Measurements from ENCODE around the gene CGB7. TPM values are rescaled to one million over a fixed set of nuclear protein-coding genes. Genes with fewer than 3 reads are reported as not detected.
A peak's percentile ranks its signal among the peaks of the same experiment; 100 is the strongest.
"Not testable (repeated sequence)": the region's sequence is repeated elsewhere in the genome, so short reads cannot be mapped to it uniquely, and the experiment has no call there.

Gene CGB7
- total RNA-seq, 1 donor from 2014 or later = not detected

DNA sequence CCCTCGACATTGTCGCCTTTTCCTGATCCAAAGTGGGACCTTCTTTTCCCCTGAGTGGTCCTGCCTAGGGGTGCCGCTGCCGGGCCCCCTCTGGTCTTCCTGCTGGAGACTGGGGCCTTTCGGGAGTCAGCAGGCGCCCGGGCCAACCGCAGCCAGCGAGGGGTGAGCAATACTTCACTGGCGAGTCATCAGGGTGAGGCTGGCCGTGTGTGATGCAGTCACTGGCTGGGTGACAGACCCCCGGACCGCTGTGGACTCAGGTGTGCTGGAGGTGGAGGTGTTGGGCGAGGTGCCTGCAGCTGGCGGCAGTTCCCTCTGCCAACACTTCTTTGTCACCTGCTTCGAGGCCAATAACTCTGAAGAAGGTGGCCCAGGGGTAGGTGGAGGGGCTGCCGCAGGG, 15.4 kb downstream of the CGB7 start:
- no peak for DNase-seq (ENCODE audit: low read depth in 2 of 2)

DNA sequence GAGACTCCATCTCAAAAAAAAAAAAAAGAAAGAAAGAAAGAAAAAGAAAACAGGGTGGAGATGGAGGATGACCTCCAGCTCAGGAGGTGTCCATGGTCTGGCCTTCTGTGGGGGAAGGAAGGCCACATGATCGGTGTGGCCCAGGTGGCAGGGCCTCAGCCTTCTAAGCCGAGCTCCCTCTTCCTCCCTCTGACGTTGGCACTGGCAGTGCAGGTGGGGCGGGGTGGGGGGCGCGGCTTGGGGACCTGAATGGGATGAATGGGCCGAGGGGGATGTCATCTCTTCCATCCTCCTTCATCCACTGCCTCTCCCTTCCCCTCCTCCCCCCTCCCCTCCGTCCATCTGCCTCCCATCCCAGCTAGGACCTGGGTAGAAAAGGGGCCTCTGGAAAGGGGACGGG, 17.8 kb downstream of the CGB7 start:
- DNase-seq (ENCODE audit: low read depth in 2 of 2) = not testable (repeated sequence)

DNA sequence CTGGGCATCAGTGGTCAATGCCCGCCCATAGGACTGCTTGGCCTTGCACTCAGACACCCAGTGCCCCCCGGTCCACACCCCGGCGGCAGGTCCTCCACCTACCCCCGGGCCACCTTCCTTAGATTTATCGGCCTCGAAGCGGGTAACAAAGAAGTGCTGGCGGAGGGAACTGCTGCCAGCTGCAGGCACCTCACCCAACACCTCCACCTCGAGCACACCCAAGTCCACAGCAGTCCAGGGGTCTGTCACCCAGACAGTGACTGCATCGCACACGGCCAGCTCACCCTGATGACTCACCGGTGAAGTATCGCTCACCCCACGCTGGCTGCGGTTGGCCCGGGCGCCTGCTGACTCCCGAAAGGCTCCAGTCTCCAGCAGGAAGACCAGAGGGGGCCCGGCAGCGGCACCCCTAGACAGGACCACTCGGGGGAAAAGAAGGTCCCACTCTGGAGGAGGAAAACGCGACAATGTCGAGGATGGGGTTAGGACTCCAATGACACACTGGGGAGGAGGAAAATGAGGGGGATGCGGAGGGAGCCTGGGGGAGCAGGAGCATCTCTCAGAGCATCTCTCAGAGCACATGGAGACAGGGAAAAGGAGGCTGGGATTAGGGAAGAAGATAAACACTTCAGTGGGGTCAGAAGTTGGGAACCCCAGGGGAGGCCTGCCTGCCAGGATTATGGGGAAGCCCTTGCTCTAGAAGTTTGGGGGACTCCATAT, 18.8 kb downstream of the CGB7 start:
- DNase-seq (ENCODE audit: low read depth in 2 of 2) = peak in 1 of 2 donors; percentile 53

DNA sequence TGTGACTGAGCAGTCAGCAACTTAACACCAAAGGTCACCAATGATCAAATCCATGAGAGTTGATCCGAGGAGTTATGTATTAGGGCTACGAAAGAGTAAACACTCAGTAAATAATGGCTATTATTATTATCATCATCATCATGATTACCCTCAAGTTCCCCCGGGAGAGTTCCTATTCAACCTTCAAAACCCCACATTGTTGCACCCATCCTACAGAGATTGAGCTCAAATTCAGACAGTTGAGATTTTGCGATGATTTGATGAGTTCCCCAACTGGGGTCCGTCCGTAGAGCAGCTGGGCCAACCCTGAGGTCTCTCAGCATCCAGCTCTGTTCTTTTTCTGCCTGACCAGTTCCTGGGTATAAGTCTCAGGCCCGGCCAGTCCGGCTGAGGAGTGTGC, 19.4 kb downstream of the CGB7 start:
- DNase-seq (ENCODE audit: low read depth in 2 of 2) = not testable (repeated sequence)

DNA sequence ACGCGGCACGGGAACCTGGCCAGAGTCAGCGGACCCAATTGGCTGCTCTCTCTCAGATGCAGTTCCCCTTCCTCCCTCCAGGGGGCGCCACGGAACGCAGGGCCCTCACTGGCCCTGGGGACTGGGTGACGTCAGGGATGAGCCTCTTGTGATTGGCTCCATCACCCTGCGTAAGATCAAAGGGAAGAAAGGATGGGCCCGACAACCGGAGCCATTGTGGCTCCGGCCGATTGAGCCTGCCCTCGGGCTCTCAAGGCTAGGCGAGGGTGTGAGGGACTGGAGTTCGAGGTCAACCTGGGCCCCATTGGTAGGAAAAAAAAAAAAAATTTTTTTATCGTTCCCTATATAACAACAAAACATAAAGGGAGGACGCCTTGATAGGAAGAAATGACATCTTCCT, 20.7 kb downstream of the CGB7 start, which contains the start of gene CGB1:
TSS of gene CGB1 (minus strand) at position 81 of the 400 bp plus-strand sequence. CDS start 184 bp downstream, outside the sequence.
- not testable (repeated sequence) for DNase-seq (ENCODE audit: low read depth in 2 of 2)

DNA sequence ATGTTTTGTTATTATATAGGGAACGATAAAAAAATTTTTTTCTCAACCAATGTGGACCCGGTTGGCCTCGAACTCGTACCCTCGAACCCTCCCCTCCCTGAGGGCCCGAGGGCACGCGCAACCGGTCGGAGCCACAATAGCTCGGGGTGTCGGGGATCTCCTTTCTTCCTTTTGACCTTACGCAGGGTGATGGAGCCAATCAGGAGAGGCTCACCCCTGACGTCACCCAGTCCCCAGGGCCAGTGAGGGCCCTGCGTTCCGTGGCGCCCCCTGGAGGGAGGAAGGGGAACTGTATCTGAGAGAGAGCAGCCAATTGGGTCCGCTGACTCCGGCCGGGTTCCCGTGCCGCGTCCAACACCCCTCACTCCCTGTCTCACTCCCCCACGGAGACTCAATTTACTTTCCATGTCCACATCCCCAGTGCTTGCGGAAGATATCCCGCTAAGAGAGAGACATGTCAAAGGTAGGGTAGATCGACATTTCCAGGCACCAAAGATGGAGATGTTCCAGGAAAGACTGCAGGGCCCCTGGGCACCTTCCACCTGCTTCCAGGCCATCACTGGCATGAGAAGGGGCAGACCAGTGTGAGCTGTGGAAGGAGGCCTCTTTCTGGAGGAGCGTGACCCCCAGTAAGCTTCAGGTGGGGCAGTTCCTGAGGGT, 25.8 kb downstream of the CGB7 start, which contains the start of gene CGB2:
TSS of gene CGB2 (plus strand) at position 249 of the 660 bp plus-strand sequence. CDS start at position 455, 206 bp downstream.
- DNase-seq (ENCODE audit: low read depth in 2 of 2) = peak in 1 of 2 donors; percentile 19

DNA sequence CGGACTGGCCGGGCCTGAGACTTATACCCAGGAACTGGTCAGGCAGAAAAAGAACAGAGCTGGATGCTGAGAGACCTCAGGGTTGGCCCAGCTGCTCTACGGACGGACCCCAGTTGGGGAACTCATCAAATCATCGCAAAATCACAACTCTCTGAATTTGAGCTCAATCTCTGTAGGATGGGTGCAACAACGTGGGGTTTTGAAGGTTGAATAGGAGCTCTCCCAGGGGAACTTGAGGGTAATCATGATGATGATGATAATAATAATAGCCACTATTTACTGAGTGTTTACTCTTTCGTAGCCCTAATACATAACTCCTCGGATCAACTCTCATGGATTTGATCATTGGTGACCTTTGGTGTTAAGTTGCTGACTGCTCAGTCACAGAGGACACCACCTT, 27.2 kb downstream of the CGB7 start:
- not testable (repeated sequence) for DNase-seq (ENCODE audit: low read depth in 2 of 2)

DNA sequence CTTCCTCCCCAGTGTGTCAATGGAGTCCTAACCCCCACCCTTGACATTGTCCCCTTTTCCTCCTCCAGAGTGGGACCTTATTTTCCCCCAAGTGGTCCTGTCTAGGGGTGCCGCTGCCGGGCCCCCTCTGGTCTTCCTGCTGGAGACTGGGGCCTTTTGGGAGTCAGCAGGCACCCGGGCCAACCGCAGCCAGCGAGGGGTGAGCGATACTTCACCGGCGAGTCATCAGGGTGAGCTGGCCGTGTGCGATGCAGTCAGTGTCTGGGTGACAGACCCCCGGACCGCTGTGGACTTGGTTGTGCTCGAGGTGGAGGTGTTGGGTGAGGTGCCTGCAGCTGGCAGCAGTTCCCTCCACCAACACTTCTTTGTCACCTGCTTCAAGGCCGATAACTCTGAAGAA, 27.8 kb downstream of the CGB7 start:
- DNase-seq (ENCODE audit: low read depth in 2 of 2) = not testable (repeated sequence)

DNA sequence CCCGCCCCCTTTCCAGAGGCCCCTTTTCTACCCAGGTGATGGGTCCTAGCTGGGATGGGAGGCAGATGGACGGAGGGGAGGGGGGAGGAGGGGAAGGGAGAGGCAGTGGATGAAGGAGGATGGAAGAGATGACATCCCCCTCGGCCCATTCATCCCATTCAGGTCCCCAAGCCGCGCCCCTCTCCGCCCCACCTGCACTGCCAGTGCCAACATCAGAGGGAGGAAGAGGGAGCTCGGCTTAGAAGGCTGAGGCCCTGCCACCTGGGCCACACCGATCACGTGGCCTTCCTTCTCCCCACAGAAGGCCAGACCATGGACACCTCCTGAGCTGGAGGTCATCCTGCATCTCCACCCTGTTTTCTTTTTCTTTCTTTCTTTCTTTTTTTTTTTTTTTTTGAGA, 28.9 kb downstream of the CGB7 start:
- DNase-seq (ENCODE audit: low read depth in 2 of 2) = not testable (repeated sequence)

DNA sequence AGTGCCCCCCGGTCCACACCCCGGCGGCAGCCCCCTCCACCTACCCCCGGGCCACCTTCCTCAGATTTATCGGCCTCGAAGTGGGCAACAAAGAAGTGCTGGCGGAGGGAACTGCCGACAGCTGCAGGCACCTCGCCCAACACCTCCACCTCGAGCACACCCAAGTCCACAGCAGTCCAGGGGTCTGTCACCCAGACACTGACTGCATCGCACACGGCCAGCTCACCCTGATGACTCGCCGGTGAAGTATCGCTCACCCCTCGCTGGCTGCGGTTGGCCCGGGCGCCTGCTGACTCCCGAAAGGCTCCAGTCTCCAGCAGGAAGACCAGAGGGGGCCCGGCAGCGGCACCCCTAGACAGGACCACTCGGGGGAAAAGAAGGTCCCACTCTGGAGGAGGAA, 31.9 kb downstream of the CGB7 start:
- DNase-seq (ENCODE audit: low read depth in 2 of 2) = not testable (repeated sequence)

DNA sequence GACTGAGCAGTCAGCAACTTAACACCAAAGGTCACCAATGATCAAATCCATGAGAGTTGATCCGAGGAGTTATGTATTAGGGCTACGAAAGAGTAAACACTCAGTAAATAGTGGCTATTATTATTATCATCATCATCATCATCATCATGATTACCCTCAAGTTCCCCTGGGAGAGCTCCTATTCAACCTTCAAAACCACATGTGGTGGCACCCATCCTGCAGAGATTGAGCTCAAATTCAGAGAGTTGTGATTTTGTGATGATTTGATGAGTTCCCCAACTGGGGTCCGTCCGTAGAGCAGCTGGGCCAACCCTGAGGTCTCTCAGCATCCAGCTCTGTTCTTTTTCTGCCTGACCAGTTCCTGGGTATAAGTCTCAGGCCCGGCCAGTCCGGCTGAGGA, 32.5 kb downstream of the CGB7 start:
- not testable (repeated sequence) for DNase-seq (ENCODE audit: low read depth in 2 of 2)

DNA sequence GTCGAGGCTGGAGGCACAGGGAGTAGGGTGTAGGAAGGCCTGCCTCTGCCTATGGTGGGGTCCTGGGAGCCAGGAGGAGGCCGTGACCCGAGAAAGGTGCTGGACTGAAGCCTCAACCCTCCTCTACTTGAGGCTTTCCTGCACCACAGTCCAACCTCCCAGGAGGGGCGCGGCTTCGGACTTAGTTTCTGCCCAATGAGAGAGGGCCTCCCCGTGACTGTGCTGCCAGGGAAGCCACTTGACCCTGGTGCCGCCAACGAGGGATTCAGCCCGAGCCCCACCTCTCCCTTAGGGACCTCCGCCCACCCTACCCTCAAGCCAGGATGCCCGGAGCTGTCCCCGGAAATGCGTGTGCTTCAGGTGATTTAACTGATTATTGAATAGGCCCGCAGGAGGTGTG, 33.3 kb downstream of the CGB7 start, which contains the start of gene CGB3:
TSS of gene CGB3 (minus strand) at position 101 of the 400 bp plus-strand sequence. CDS start 362 bp downstream, outside the sequence.
- DNase-seq (ENCODE audit: low read depth in 2 of 2) = not testable (repeated sequence)

DNA sequence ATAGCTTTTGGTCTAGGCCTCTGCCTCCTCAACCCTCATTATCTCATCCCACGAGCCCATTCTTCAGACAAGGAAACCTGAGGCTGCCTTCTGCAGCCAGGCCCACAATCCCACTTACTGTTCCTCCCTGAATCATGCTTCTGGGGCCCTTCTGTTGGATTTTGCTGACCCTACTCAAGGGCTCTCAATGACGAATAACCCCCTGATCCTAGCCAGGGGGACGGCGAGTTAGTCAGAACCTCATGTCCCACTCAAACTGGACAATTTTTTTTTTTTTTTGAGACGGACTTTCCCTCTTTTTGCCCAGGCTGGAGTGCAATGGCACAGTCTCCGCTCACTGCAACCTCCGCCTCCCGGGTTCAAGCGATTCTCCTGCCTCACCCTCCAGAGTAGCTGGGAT, 35.4 kb downstream of the CGB7 start:
- no peak for DNase-seq (ENCODE audit: low read depth in 2 of 2)

DNA sequence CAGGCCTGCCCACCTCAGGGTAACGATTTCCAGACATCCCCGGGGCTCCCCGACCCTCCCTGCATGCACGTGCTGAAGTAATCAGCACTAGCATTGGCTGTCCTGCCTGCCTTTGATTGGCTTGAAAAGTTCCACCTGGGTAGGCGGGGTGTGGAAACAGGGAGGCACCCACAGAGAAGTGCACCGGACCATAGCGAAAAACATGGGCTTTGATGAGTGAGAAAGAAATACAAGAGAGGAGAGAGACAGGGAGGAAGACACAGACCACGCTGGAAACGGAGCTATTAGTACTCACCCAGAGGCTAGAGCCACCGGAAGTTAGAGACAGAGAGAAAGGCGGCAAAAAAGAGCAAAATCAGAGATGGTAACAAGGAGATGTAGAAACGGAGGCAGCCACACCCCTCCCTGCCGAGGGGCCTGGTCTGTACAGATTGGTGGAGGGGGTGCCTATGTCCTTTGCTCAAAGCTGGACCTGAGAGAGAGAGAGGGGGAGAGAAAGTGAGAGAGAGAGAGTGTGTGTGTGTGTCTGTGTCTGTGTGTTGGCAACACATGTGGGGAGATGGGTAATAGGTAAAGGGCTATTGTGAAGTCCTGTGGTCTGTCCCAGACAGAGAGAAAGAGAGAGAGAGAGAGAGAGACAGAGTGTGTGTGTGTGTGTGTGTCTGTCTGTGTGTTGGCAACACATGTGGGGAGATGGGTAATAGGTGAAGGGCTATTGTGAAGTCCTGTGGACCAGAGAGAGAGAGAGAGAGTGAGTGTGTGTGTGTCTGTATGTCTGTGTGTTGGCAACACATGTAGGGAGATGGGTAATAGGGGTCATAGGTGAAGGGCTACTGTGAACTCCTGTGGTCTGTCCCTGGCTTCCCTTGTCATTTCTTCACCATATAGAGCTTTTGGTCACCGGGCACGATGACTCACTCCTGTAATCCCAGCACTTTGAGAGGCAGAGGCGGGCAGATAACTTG, 36.3 kb downstream of the CGB7 start:
- no peak for DNase-seq (ENCODE audit: low read depth in 2 of 2)

DNA sequence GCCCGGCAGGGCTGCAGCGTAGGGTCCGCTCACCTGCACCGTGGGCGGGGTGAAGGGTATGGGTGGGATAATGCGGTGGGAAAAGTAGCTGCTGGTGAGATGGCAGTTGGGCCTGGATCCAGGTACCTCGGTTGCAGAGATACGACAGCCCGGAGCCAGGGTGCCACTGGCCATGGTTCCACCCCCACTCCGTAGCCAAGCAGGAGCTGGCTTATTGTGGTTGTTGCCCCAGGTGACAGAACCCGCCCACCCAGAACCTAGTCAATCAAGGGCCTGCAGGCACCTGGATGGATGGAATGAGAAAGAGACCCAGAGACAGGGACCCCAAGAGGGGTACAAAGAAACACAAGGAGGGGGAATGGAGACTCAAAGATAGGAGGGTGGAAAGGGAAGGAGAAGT, 37.2 kb downstream of the CGB7 start:
- no peak for DNase-seq (ENCODE audit: low read depth in 2 of 2)

DNA sequence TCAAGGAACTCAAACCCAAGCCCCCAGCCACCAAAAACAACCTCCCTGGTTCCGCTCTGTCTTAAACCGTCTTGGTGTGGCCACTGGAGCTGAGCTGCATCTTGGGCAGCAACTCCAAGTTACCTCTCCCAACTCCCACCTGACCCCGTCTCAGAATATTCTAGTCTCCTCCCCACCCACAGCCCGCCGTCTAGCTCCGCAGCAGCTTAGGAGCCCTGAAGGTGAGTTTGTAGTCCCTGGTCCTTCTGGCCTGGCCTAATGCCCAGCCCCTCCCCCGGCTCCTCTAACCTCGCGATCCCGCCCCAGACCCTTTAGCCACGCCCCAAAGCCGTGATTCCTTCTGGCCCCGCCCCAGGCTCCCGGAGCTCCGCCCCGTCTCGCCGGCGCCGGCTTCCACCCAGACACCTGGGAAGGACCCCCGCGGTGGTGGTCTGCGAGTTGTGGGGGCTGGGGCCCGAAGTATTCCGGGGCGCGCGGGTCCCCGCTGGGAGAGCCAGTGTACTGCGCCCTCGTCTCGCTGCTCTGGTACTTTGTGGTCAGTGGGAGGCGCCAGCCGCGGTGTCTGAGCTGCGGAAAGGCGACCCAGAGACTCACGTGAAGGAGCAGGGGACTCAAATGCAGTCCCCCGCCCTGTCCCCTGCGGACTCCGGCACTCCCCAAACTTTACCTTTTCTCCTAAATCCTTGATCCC, 38.2 kb downstream of the CGB7 start:
- DNase-seq (ENCODE audit: low read depth in 2 of 2) = peak; percentile 54 to 64

DNA sequence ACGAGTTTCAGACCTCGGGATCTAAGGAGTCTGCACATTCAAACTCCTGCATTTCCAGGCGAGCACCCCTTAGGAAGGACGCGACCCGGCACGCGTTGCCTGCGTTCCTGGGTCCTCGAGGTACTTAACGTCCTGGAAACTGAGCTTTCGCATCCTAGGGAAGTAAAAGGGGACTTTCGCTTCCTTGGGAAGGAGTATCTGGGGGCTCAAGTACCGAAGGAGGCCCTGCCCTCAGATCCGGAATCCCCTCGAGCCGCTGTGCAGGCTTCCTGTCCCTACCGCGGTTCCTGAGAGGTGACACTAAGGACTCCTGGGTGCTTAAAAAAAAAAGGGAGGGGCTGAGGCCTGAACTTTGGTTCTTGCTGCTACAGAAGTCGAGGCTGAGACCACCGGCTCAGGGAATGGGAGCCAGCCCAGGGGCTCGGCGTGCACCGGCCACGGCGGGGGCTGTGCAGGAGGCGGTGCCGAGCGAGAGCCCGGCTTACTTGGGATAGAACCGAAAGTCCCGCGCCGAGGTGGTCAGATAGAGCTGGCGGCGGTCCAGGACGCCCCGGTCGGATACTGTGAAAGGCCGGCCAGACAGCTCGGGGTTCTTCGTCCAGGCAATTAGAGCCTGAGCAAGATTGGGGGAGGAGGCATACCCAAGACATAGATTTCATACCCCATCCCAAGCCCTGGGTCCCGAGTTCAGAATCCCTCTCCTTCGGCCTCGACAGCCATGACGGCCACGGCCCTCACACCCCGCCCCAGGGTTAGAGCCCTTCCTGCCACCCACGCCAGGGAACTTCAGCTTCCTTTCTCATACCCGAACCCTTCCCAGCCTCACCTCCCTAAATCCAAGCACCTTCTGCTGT, 38.9 kb downstream of the CGB7 start:
- DNase-seq (ENCODE audit: low read depth in 2 of 2) = not testable (repeated sequence)

DNA sequence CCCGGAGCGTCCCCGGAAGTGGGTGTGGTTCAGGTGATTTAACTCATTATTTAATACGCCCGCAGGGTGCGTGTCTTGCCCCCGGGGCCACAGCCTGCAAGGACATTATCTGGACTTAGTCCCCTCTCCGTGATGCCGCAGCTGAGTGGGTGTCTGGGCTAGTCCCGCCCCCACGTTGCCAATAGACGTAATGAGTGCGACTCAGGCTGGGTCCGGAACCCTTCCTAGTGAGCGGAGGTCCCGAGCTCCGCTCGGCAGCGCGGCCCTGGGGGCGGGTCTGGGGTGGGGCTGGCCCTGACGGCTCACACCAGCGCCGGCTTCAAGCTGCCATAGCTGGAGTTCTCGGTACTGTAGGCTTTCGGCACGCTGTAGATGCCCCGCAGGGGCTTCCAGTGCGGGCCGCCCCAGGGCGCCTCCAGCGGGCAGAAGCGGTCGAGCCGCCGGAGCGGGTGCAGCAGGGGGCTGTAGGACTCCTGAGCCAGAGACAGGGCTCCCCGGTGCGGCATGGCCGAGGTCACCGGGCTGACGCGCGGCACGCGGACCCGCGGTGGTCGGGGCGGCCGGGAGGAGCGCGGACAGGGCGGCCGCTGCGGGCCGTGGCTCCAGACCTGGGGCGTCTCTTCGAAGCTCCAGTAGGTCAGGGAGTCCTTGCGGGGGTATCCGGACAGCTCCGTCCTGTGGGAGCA, 39.7 kb downstream of the CGB7 start:
- DNase-seq (ENCODE audit: low read depth in 2 of 2) = peak; percentile 60 to 72

DNA sequence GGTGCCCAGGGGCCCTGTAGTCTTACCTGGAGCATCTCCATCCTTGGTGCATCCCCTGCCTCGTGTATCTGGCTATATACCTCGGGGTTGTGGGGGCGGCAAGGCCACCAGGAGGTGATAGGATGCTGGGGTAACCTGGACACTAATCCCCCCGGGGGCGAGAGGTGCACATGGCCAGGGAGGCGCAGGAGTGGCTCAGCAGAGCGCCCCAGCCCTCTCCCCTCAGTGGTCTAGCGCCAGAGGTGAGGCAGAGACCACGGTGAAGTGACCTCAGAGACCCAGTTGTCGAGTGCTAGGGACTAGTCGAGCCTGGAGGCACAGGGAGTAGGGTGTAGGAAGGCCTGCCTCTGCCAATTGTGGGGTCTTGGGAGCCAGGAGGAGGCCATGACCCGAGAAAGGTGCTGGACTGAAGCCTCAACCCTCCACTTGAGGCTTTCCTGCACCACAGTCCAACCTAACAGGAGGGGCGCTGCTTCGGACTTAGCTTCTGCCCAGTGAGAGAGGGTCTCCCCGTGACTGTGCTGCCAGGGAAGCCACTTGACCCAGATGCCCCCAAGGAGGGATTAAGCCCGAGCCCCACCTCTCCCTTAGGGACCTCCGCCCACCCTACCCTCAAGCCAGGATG, 40.4 kb downstream of the CGB7 start, which contains the start of gene LHB:
TSS of gene LHB (minus strand) at position 51 of the 625 bp plus-strand sequence. CDS start at position 41, 10 bp downstream.
- no peak for DNase-seq (ENCODE audit: low read depth in 2 of 2)
